SKM-1 (cell line): ENCODE measurements around the gene NPHP4.

Experiments used
- DNase-seq: peaks from one replicate; lab custom pipeline; 2025; ENCODE audit not compliant: unreplicated experiment; lab: John Stamatoyannopoulos, UW

Gene NPHP4

DNA sequence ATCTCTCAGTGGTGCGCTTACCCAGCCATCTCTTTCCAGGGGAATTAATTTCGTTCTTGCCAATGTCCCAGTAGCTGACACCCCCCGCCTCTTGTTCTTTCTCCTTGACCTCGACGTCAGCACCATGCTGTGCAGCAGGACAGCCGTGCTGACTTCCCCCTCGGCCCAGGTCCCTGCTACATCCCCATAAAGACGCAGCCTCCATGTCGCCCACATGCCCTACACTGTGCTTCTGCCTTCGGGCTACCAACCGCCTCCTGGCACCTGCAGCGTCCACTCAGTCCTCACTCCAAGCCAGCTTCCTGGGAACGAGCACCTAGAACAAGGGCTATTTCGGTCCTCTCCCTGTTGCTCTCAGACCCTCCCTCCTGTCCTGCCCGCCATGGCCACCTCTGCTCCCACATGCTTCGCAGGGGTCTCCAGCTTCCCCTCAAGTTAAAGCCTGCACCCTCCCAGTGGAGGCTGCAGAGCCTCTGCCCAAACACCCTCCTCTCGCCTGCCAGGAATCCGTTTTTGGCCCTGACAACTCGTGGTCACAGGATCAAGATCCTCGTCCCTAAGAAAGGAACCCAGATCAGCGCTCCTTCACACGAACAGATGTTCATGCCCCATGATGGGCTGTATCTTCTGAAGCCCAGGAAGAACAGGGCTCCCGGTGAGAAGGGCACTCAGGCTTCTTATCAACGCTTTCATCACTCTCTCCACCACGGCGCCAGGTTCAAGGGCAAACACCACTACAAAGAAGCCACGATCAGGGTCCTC, 109.7 kb downstream of the NPHP4 start:
- no peak for DNase-seq

DNA sequence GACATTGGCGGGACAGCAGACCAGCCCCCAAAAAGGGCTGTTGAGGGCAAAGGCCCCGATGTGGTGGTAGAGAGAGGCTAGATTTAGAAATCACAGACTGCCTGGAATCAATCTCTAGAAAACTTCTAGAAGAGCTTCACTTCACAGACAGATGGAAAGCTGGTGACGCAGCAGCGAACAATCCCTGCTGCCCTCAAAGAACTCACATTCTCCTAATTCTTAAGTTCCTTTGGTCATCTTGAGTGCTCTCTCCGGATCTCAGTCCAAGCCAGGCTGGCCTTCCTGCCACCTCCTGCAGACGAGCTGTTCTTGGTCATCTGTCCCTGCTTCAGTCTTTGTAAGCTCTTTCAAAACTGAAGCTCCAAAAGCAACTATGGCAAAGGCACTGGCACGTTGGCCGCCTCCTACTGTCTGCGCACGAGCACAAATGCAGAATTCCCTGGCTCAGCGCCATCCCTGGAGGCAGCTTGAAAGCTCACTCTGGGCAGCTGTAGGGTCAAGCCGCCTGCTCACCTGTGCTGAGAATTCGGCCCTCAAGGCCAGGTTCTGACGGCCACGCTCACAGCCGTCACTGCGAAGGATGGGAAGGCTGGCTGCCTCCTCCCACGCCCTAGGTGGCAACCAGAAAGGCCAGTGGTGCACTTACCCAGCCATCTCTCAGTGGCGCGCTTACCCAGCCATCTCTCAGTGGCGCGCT, 110.6 kb downstream of the NPHP4 start:
- DNase-seq = no peak

DNA sequence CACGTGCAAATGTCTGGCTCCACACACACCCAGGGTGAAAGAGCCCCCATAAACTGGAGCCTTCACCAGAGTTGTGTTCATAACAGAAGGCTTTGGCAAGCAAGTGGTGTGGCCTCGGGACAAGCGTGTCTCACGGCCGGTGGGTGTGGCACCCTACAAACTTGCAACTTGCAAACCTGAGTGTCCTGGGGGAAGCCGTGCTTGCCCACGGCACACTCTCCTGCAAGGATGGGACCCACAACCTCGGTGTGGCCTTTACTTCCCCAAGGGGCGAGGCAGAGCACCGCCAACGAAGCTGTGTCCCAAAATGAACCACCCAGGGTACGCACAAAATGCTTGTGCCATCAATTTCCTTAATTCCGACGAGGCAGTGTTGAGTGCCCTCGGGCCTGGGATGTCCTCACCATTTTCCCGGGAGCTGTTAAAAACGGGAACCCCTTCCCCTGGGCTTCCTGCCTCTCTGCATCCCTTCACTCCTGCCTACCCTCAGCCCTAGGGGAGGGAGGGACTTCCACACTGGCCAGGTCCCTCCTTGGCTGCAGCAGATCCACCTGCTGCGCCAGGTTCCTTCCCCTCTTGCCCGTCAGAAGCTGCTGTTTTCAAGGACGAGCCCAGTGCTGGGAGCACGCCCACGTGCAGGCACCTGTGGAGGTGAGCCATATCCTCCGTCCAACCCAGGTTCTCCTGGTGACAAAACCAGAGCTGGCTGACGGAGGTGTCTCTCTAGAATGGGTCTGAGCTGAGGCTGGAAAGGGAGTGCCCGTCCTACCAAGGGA, 111.4 kb downstream of the NPHP4 start:
- DNase-seq = no peak

DNA sequence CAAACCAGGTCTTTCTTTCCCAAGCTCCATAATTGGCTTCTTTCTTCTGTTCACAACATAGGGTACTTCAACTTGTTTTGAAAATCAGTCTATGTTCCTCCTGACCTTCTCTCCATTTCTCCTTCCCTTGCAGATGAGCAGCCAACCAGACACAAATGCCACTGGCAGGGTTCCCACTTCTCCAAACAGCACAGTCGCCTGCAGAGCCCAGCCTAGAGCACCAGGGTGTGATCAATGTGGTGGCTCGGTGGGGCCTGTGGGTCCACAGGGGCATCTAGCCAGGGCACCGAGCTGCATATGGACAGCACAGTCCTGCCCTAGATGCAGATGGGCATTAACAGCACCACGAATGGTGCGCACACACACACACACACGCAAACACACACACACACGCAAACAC, 112.8 kb downstream of the NPHP4 start:
- no peak for DNase-seq

DNA sequence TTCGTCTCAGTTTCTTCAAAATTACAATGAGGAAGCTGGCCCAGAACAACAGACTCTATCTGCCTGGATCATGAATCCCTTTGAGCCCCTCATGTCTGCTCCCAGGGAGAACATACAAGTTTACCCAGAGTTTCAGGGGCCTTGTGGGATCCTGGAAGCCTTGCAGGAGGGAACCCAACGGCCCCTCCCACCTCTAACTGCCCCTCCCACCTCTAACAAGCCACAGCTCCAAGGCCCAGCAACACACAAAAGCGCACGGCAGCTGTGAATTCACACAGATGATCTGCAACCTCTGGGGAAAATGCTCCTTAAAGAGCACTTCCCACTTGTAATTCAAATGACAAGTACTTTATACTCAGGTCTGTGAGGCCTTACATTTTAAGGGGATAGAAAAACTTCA, 113.3 kb downstream of the NPHP4 start:
- no peak for DNase-seq

DNA sequence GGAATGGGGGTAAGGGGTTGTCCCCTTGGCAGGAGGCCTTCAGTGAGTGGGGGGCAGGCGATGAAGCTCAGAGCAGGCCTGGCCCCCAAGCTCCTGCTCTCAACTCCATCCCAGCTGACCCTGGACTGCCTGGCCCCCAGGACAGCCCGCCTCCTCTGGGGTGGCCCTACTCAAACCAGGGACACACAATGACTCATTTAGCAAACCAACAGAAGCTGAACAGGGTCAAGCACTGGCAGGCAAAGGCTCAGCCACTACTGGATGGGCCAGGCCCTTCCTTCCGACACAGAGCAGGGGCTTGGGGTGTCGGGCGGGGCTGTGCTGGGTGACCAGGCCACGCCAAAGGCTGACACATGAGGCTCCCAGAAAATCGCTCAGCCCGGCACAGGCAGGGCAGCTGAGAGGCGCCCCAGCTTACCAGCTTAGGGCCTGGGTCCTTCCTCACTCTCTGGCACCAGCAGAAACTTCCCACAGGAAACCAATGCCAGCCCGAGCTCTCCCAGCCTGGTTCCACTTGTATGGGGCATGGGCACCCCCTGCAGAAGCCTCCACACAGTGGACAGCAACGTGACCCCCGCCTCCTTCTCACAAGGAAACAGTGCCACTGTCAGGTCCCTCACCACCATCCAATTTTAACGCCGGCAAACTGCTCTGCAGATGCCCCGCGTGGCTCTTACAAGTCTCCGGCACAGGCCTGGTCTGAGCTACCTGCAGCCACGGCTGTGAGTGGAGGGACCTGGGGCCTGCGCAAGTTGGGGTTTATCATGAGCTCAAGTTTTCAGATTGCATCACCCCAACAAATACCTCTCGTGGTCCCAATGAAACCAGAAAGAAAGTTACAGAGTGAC, 114.3 kb downstream of the NPHP4 start:
- no peak for DNase-seq

DNA sequence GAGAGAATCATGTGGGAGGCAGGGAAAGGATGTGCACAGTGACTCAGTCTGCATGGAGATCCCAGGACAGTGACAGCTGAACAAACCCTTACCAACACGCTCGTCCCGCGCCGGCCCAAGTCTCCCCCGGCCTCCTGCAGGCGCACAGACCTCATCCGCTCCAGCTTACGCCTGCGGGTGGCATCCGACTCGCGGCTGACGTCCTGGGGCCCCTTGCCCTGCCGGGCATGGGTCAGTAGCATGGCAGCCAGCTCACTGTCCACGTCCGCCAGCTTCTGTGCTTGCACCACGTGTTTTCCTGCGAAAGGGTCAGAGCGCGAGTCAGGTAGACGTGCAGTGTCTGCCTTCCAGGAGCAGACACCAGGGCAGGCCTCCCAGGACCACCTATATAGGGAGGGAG, 115.2 kb downstream of the NPHP4 start:
- DNase-seq = no peak

DNA sequence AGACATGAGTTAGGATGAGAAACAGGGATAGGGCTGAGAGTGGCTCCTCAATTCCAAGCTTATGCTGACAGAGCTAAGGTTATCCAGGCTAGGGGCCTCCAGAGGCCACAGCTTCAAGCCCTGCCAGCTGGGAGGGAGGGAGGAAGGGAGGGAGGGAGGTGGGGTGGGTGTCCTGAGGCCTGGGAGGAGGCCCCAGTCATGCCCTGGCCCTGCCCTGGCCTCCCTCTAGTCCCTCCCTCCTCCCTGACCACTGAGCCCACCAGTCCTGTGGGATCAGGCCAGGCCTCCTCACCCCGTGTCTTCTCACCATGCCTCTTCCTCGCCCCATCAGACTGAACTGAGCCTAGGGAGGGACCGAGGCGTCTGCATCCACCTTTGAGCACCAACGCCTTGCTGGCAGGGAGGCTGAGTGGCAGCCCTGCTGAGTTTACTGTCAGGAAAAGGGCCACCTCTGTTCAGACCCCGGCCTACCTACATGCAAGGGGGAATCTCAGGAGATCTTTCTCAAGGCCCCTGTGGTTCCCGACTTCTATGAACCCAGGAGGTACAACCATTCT, 116.1 kb downstream of the NPHP4 start:
- no peak for DNase-seq

DNA sequence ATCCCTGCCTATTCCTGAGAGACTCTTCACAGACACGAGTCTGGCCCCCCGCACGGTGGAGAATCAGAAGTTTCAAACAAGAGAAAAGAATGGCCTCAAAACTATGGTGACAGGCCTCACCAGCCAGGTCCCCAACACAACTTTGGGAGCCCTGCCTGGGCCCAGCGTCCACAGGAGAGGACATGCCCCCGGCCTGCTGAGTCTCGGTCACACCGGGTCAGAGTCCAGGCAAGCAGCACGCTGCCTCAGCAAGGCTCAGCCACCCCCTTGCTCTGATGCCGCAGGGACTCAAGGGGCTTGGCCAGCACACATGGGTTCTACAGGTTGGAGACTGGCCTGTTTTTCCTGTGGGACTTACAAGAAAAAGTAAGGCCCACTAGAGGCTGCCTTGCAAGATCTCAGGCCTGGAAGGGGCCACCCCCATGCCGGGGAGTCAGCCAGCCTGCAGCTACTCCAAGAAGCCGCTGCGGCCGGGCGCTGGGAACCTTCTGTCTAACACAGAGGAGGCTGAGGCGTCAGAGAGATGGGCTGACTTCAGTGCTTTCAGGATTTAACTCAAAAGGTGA, 116.8 kb downstream of the NPHP4 start:
- DNase-seq = no peak

DNA sequence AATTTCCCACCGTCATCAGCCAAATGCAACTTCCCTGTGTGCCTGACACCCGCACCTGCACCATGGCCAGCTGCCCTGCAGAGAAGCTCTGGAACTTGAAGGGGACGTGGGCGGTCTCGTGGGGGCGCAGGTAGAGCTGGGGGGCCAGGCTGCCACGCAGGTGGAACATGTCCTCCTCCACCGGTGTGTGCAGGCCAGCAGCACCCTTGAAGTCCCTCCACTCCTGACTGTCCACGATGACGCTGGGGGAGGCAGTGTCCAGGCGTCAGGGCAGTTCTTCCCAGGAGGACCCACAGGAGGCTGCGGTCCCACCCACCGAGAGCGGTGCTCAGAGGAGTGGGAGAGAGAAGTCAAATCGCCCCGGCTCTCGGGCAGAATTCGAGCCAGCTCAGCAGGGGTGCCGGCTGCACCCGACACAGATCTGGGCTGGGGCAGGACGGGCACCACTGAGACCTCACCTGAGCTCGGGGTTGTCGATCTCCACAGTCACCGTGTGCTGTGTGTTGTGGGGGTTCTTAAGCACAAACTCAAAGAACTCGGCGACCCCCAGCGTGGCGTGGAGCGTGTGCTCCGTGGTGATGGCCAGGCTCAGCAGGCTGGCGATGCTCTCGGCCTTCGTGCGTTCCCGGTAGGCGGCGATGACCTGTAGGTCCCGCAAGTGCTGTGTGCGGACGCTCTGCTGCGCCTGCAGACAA, 117.7 kb downstream of the NPHP4 start:
- DNase-seq = no peak

DNA sequence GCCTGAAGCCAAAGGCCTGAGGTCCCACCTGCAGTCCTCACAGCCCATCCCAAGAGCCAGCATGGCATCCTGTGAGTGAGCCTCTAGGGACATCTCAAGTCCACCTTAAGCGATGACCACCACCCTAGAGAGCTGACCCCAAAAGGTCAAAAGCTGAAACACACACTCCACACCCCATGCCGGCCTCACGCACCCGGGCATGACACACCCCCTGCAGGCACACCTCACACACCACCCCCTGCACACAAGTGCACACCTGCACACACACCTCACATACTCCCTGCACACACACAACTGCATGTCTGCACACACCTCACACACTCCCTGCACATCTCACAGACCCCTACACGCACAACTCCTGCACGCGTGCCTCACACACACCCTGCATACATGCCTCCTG, 118.7 kb downstream of the NPHP4 start:
- no peak for DNase-seq

DNA sequence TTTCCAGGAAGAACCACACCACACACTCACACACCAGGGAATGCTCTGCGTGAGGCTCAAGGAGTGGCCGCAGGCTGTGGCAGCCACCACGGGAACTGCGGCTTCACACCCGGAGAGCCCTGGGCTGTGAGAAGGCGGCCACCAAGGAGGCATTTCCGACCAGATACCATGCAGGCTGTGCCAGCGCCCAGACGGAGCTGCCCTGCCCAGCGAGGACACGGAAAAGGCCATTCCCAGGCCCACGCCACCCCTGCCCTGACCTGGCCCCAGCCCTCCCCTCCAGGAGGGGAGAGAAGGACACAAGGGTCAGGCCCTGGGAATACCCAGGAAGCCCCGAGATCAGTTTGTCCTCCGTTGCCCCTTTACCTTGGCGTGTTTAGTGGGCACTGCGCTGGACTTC, 119.3 kb downstream of the NPHP4 start:
- no peak for DNase-seq

DNA sequence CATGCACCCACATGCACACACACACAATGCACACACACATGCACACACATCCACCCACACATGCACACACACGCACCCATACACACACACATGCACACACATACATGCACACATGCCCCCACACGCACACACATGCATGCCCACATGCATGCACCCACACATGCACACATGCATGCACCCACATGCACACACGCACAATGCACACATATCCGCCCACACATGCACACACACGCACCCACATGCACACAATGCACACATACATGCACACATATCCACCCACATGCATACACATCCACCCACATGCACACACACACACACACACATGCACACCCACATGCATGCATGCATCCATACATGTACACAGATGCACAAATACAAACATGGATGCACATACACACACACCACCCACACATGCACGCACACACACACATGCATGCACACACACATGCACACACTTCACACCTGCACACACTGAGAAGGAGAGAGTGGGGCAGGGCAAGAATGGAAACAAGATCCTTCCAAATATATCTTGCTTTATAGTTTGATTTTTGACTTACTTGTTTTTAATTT, 123.2 kb downstream of the NPHP4 start:
- DNase-seq = no peak

DNA sequence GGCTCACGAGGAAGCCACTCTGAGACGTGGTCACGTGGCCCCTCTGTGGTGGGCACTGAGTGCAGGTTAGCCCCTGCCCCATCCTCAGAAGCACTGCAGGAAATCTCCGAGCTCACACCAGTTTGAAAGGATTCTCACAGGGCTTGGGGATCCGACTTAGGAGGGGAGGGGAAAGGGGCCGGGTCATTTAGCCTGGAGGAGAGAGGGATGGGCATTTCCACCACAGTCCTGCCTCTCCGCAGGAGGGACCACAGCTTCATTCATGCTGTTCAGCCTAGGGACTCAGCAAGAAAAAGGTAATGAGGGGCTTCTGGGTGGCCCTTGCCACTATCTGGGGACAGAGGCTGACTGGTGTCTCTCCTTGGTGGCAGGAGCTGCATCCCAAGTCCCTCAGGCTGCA, 126.5 kb downstream of the NPHP4 start:
- no peak for DNase-seq

DNA sequence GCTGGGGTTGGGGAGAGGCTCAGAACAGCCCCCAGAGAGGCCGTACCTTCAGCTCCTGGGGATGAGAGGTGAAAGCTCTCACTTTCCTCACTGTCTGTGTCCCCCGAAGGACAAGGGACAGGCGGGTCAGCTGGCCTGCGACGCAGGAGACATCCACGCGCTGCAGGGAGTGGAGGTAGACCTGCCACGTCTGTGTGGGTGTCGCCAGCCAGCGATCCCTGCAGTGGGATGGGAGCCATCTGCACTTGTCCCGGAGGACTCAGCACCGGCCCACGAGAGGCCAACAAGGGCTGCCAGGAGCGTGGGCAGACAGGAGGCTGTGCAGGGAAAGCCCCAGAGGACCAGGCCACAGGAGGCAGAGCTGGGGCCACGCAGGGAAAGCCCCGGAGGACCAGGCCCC, 127.2 kb downstream of the NPHP4 start:
- DNase-seq = no peak

DNA sequence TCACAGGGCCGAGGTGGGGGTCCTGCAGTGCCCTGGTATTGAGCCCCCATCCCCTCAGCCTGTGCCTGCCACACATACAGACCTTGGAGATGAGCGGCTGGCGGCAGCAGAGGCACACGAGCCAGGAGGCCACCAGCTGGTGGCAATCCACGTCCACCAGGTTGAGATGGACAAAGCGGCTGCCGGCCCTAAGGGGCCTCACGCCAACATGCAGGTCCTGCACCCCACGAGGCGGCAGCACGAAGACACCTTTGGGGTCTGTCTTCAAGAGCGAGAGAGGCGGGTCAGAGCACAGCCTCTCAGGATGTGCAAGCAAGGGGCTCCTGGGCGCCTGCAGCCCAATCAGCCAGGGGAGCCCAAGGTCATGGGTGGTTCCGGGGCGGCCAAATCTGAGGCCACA, 128.0 kb downstream of the NPHP4 start:
- DNase-seq = no peak

DNA sequence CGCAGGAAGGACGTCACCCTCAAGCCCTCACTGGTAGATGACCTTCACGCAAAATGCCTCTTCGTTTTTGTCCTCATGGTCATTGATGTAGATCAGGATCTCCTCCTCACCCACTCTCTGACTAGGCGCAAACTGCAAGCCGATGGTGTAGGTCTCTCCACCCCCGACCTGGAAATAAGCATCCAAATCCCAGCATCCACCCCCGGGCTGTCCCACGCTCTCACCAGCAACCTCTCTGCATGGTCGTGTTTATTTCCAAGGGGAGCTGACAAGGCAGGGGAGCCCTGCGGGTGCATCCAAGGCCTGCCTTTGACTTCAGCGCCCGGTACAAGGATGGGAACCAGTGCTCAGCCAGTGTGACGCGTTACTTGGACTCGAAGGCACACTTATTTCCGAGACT, 129.0 kb downstream of the NPHP4 start:
- DNase-seq = no peak

DNA sequence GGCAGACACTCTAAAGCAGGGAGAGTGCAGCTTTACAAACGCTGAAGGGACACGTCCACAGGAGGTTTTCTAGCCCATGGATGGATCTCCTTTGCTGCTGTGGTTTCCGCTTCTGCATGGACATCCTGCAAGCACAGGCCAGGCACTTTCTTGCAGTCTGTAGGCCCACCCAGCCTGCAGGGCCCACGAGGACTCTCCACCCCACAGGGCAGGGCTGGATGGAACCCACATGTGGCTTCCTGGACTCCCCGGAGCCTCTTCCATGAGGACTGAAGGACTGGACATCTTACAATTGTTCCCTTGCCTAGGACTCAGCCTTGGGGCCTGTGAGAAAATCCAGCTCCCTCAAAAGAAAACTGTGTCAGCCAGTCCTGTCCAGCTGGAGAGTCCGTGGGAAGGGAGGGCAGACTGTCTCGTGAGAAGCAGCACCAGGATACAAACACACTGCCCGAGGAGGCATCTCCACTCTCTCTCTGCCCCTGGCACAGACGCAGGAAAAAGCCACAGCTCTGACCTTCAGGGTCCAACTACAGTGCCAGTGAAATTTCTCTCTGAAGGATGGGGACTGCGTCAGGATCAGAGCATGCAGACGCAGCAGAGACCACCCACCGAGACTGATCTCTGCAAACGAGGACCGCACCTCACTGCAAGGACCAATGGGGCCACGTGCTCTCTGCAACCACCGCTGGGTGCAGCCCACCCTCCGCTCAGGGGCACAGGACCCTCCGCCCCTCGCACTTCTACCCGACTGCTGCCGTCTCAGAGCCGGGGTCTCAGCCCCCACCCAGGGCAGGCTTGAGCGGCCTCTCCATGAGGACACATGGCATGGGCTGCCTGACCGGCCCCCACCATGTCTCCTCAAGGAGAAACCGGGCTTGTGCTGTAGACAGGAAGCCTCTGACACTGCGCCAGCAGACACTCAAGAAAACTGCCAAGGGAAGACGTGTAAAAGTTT, 130.1 kb downstream of the NPHP4 start:
- no peak for DNase-seq
